ENCODE measurements around the gene LCE3D.
"Not testable (repeated sequence)": the region's sequence is repeated elsewhere in the genome, so short reads cannot be mapped to it uniquely, and the experiment has no call there.

Gene LCE3D

DNA sequence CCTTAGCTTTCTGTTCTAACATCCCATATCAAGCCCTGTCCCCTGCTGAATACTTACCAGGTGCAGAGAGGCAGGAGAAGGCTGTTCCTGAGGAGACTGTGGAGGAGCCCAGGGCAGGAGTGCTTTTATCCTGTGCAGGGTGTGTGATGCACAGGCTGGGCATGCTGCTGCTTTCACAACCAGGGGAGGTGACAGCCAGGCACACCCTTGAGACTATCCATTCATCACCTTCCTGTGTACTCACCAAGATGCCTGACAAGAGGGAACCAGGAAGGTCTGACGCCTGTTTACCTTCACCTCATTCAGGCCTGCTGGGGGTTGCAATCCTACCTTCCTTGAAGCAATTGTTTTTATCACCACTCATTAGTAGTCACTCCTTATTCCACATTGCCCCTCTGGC lies 13.6 kb downstream of the LCE3D start, which contains the start of gene LCE3E:
TSS of gene LCE3E (minus strand) at position 100 of the 400 bp plus-strand sequence. CDS start 572 bp downstream, outside the sequence.
- no peak for DNase-seq
- Histone ChIP-seq H3K9me3 (ENCODE audit: severe bottlenecking) (no peaks in the 10 kb centered on the region), H3K27me3 (ENCODE audit: insufficient read depth, low read depth, severe bottlenecking) (peaks cover 98% of the 10 kb centered on the region), H3K36me3 (no peaks in the 10 kb centered on the region), H3K27ac (no peak within 1 kb of the TSS), H3K4me3 (ENCODE audit: low read depth, low read length) (no peak within 1 kb of the TSS)
- TF ChIP-seq CTCF (IDR thresholded peaks at IDR 0.05; ENCODE audit: low read depth, low read length) = no peak

GRCh38 chr1:152565535-152566215 lies 14.6 kb downstream of the LCE3D start:
- Histone ChIP-seq H3K4me3 (ENCODE audit: low read depth, low read length) (no peak overlapping the region), H3K27me3 (ENCODE audit: insufficient read depth, low read depth, severe bottlenecking) (peaks cover 98% of the 10 kb centered on the region), H3K36me3 (no peaks in the 10 kb centered on the region), H3K9me3 (ENCODE audit: severe bottlenecking) (no peaks in the 10 kb centered on the region), H3K27ac (no peak overlapping the region)
- no peak for TF ChIP-seq CTCF (IDR thresholded peaks at IDR 0.05; ENCODE audit: low read depth, low read length)
- DNase-seq = no peak

- H3K27me3 ChIP-seq (ENCODE audit: insufficient read depth, low read depth, severe bottlenecking) = peaks cover 100% of the 10 kb centered on the region
- no peaks in the 10 kb centered on the region for H3K9me3 ChIP-seq (ENCODE audit: severe bottlenecking)
- H3K27ac ChIP-seq = no peak overlapping the region
- H3K4me3 ChIP-seq (ENCODE audit: low read depth, low read length) = no peak overlapping the region
- no peak for TF ChIP-seq CTCF (IDR thresholded peaks at IDR 0.05; ENCODE audit: low read depth, low read length)
- no peak for DNase-seq
- H3K36me3 ChIP-seq = no peaks in the 10 kb centered on the region
Observed at GRCh38 chr1:152565115-152565514, 15.2 kb downstream of the LCE3D start.

GRCh38 chr1:152548358-152548757 lies 32.0 kb downstream of the LCE3D start:
- H3K9me3 ChIP-seq (ENCODE audit: severe bottlenecking); H3K36me3 ChIP-seq; H3K4me3 ChIP-seq (ENCODE audit: low read depth, low read length); H3K27ac ChIP-seq; DNase-seq: not testable (repeated sequence)
- peaks cover 55% of the 10 kb centered on the region for H3K27me3 ChIP-seq (ENCODE audit: insufficient read depth, low read depth, severe bottlenecking)

- TF ChIP-seq CTCF (IDR thresholded peaks at IDR 0.05; ENCODE audit: low read depth, low read length) = no peak
- H3K4me3 ChIP-seq (ENCODE audit: low read depth, low read length) = no peak overlapping the region
- H3K36me3 ChIP-seq = no peaks in the 10 kb centered on the region
- peaks cover 4% of the 10 kb centered on the region for H3K9me3 ChIP-seq (ENCODE audit: severe bottlenecking)
- DNase-seq = no peak
- peaks cover 58% of the 10 kb centered on the region for H3K27me3 ChIP-seq (ENCODE audit: insufficient read depth, low read depth, severe bottlenecking)
- no peak overlapping the region for H3K27ac ChIP-seq
Observed at GRCh38 chr1:152546704-152547103, 33.6 kb downstream of the LCE3D start.

DNA sequence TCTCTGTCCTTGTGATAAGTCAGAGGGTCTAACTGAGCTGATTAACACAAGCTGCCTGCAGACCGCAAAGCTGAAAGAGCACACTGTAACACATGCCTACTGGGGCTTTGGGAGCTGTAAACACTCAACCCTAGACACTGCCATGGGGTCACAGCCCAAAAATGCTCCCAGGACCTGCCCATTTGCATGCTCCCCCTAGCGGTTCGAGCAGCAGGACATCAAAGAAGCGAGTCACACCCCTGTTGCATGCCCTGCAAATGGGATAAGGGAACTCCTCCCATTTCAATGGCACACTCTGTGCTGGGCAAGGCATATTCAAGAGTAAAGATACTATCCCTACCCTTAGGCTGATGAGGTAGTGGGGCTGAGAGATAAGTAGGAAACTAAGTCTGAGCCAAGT lies 36.5 kb downstream of the LCE3D start:
- no peaks in the 10 kb centered on the region for H3K36me3 ChIP-seq
- peaks cover 4% of the 10 kb centered on the region for H3K9me3 ChIP-seq (ENCODE audit: severe bottlenecking)
- DNase-seq = peak; percentile 34
- H3K27ac ChIP-seq = no peak overlapping the region
- TF ChIP-seq CTCF (IDR thresholded peaks at IDR 0.05; ENCODE audit: low read depth, low read length) = peak; percentile 73
- no peak overlapping the region for H3K4me3 ChIP-seq (ENCODE audit: low read depth, low read length)
- peaks cover 77% of the 10 kb centered on the region for H3K27me3 ChIP-seq (ENCODE audit: insufficient read depth, low read depth, severe bottlenecking)
